Motor neuron (in vitro differentiated cells): Measurements from ENCODE around the gene DUSP8. TPM values are rescaled to one million over a fixed set of nuclear protein-coding genes. Genes with fewer than 3 reads are reported as not detected.
A peak's percentile ranks its signal among the peaks of the same experiment; 100 is the strongest.

Source experiments
- ATAC-seq, 8 experiments: fragments of 200-7000 bp; cut with Tn5 transposase; replicated peaks in 6 of 8; 2 replicates each; pipeline ENCODE4 v1.8.0; 2021; ENCODE audit warnings: mild to moderate bottlenecking in 8 of 8, moderate library complexity in 8 of 8
- H3K27ac ChIP-seq, 2 donors: fragments of 250-450 bp; sonication (Bioruptor Pico); 2 replicates each; pipeline ENCODE4 v1.9.0; 2021; ENCODE audit warnings: antibody characterized with exemption in 2 of 2, mild to moderate bottlenecking in 2 of 2, moderate library complexity in 1 of 2
- H3K4me1 ChIP-seq, 2 donors: fragments of 250-450 bp; sonication (Bioruptor Pico); replicated peaks in 1 of 2; 2 replicates each; pipeline ENCODE4 v1.6.1; 2021; ENCODE audit warnings: antibody characterized with exemption in 2 of 2, mild to moderate bottlenecking in 2 of 2, moderate library complexity in 1 of 2
- H3K4me3 ChIP-seq, 5 donors: fragments of 250-450 bp; sonication (Bioruptor Pico); 2 replicates each; pipeline ENCODE4 v1.9.0; 2021; ENCODE audit warnings: antibody characterized with exemption in 5 of 5, mild to moderate bottlenecking in 5 of 5, moderate library complexity in 4 of 5
- WGBS, 10 experiments: fragments of 450-650 bp; shearing (Covaris generic); methylation state at CpG; one replicate each; pipeline ENCODE4 v1.0.0; 2022; 5-methylcytosine and 5-hydroxymethylcytosine counted together
- in situ Hi-C, 9 experiments: fragments of 400-800 bp; cut with MboI; loops; one replicate each; pipeline ENCODE4 v1.15.0; 2021; ENCODE audit warnings: low sequenced_read_pairs in 9 of 9, low pct_unique_long_range_greater_than_20kb in 2 of 9; ENCODE audit not compliant: unreplicated experiment in 9 of 9
- total RNA-seq, 8 experiments: library from RNA; unstranded; fragments of 300-600 nt; gene quantifications; 2 replicates each; pipeline versions ENCODE4 v1.2.3 to v1.2.4, GENCODE V29; 2022

Gene DUSP8
- total RNA-seq, 8 experiments from 2014 or later, result 0.87 to 17.2 (median 7.9) TPM

DNA sequence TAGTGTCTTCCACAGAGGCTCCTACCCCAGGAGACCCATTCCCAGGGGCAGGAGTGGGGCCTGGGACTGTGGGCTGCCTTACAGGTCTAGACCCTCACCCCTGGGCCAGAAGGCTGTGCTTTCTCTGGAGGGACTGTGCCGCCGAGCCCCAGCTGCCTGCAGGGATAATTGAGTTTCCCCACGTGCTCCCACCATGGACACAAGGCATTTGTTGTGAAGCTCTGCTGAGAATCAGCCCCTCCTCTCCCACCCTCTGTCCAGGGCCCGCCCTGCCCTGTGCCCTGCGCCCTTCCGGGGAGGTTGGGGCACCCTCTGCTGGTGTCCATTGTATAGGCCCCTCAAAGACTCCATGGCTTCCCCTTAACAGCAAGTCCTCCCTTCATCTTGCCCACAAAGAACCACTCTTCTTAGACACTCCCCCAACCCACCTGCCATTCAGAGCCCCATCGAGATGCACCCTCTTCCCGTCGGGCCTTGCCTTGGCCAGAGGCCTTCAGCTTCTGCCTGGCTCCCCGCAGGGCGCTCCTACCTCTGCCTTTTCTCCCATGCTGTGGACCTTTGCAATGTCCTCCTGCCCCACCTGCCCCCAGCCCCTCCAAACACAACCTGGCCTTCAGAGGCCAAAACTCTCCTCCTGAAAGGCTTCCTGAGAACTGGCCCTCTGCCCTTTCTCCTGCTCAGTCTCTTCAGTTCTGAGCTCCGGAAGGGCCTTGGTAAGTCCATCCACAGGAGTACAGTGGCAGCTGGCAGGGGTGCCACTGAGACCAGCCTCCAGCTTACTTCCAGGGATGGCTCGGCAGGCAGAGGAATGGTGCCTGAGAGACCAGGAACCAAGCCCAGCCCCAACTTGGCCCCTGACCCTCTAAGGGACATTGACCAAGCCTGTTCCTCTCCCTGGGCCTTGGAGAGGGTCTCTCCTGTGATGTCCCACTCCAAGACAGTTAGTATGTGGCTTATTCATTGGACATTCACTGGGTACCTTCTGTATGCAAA, 22.4 kb downstream of the DUSP8 start:
- Histone ChIP-seq H3K27ac (no peak overlapping the region), H3K4me3 (no peak overlapping the region), H3K4me1 (peaks cover 26 to 46% of the 10 kb centered on the region in 2 donors)
- in situ Hi-C loops, result no loop called here
- WGBS, 10 experiments, result 40 to 80% (median 70%) methylated on average over 1 to 3 of the region's 13 CpGs; no CpG with 5 or more reads in 6 of the 10 experiments
- ATAC-seq, result no peak

DNA sequence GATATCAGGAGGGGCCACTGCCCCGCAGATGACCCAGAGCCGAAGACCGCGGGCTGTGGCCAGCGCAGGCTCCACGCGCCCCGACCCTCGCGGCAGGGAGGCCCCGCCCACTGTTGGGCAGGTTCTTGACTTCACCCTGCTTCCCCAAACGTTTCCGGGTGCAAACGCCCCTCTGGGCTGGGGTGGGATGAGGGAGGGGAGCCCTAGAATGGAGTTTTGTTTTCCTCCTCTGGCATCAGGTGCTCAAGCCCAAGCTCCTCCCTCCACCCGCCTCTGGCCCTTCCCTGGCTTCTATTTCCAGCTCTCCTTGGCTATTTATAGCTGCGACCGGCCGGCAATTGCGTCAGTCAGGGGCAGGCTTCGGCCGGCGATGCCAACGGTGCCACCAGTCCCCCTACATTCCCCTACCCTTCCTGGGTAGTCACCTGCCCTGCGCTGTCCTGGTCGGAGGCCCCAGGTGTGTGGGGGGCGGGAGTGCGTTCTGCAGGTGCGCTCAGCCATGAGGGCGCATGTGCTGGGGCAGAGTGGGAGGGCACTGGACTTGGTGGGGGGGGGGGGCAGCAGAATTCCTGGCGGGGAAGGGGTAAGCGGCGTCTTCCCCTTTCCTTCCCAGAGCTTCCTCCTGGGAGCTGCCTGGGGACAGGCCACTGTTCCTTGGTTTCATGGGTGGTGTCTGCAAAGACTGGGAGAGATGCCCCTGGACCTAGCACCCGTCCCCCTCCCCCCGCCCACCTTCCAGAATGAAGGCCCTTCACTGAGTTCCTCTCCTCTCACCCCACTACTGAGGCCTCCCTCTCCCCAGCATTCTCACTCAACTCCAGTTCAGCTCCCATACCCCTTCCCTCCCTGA, 23.6 kb downstream of the DUSP8 start:
- H3K27ac ChIP-seq, result peak overlapping the region in 1 of 2 donors; percentile 80
- in situ Hi-C loops, result no loop called here
- peak overlapping the region in 3 of 5 donors; percentile 1 to 45 (median 40) for H3K4me3 ChIP-seq
- no CpG with 5 or more reads among the region's 34 CpGs for WGBS, 10 experiments
- H3K4me1 ChIP-seq, result peaks cover 26 to 35% of the 10 kb centered on the region in 2 donors
- ATAC-seq, result peak; percentile 20 to 67 (median 54)

DNA sequence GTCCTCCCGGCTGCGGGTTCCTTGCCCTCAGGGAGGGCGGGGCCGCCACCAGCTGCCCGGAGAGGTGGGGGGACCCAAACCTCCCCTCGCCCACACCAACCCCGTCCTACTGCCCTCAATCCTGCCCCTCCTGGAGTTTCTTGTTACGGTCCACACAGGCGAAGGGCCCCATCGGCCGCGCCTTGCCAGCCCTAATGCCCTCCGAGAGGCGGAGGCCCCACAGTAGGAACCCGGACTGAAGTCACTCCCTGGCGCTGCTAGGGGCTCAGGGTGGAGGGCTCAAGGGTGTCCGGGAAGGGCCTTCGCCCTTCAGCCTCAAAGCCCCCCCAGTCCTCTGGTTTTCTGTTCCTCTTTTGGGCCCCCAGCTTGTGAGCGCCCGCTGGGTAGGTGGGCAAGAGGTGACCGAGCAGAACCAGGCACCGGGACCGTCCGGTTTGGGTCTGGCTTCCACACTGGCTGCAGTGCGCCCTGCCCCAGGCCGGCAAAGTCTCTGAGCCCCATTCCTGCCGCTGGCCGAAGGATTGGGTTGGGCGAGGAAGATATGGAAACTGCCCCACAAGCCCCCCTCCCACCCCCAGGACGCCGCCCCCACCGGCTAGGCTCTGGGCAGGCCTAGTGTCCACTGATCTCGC, 24.5 kb downstream of the DUSP8 start:
- in situ Hi-C loops, result no loop called here
- H3K4me1 ChIP-seq, result peaks cover 24 to 28% of the 10 kb centered on the region in 2 donors
- WGBS, 10 experiments, result 50% methylated on average over 2 of the region's 33 CpGs; no CpG with 5 or more reads in 9 of the 10 experiments
- ATAC-seq, result peak in 5 of 8 experiments; percentile 2 to 13 (median 2)
- H3K4me3 ChIP-seq, result peak overlapping the region; percentile 31 to 45 (median 37)
- H3K27ac ChIP-seq, result peak overlapping the region in 1 of 2 donors; percentile 80

DNA sequence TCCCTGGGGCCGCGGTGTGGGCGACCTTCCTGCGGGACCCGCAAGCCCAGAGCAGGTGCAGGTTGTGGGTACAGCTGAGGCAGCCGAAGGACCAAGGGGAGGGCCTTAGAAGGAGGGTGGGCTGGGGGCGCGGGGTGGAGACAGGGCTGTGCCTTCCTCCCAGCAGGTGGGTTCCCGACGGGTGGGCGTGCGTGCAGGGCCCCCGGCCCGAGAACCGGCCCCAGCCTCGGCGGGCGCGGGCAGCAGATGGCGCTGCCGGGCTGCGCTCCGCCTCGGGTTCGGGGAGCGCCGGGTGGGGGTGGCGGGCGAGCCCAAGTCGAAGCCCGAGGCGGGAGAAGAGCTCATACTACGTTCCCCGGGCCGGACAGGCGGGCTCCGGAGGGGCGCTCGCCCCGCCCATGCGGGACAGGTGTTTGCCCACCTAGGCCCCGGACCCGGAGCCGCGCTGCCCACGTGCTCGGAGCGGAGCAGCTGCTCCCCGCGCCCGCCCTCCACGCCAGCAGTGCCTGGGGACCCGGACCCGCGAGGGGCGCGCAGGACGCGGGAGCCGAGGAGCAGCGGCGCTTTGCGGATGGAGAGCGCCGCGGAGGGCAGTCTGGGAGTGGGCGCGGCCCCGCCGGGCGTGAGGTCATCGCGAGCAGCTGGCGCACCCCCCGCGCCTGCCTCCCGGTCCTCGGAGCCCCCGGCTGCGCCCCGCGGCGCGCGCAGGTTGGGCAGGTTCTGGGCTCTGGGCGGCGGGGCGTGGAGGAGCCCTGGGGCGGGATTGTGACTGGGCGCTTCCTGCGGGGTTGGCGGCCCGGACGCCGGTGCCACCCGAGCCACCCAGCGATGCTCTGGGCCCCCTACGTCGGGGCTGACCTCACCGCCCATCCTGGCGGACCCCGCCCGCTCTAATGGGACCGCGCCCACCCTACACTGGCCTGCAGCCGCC, 25.3 kb downstream of the DUSP8 start:
- peak; percentile 69 to 78 (median 74) for ATAC-seq
- peak overlapping the region in 1 of 2 donors; percentile 80 for H3K27ac ChIP-seq
- peaks cover 21 to 23% of the 10 kb centered on the region in 2 donors for H3K4me1 ChIP-seq
- in situ Hi-C loops, result no loop called here
- peak overlapping the region; percentile 31 to 45 (median 37) for H3K4me3 ChIP-seq
- WGBS, 10 experiments, result 0% methylated on average over 1 of the region's 106 CpGs; no CpG with 5 or more reads in 9 of the 10 experiments

DNA sequence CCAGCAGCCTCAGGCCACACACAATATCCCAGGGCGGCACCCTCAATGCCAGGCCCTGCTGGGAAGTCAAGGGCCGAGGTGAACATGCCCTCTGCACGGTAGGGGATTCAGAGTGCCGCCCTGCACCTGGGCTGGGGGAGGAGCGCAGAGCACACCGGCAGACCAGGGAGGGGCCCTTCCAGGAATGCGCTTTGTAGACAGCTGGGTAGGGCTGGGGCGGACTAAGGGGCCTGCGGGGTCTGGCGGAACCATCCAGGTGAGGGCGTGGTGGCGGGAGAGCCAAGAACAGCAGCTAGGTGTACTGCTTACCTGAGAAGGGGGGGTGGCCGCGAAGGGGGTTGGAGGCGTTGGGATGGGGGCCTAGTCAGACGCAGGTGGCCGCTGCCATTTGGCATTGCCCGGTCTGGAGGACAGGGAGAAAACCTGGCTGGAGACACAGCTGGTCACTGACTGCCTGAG, 26.0 kb downstream of the DUSP8 start:
- Histone ChIP-seq H3K4me3 (peak overlapping the region in 1 of 5 donors; percentile 45), H3K27ac (no peak overlapping the region), H3K4me1 (peaks cover 21 to 23% of the 10 kb centered on the region in 2 donors)
- in situ Hi-C loops, result no loop called here
- 0% methylated on average over 2 of the region's 18 CpGs; no CpG with 5 or more reads in 9 of the 10 experiments for WGBS, 10 experiments
- no peak for ATAC-seq

DNA sequence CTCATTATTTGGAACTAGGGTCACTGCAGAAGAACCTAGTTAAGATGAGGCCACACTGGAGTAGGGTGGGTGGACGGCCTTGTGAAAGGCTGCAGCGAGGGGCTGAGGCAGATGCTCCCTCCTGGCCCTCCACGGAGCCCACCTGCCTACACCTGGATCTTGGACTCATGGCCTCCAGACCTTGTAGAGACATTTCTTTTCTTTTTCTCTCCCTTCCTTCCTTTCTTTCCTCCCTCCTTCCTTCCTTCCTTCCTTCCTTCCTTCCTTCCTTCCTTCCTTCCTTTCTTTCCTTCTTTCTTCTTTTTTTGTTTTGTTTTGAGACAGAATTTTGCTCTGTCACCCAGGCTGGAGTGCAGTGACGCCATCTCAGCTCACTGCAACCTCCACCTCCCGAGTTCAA, 26.6 kb downstream of the DUSP8 start:
- in situ Hi-C loops, result no loop called here
- H3K4me3 ChIP-seq, result no peak overlapping the region
- ATAC-seq, result no peak
- peaks cover 21 to 23% of the 10 kb centered on the region in 2 donors for H3K4me1 ChIP-seq
- H3K27ac ChIP-seq, result no peak overlapping the region
- WGBS, 10 experiments, result 15 to 43% (median 20%) methylated on average over 1 to 5 of the region's 5 CpGs; no CpG with 5 or more reads in 6 of the 10 experiments

GRCh38 chr11:1544536-1544935, 27.5 kb downstream of the DUSP8 start:
- no peak for ATAC-seq
- Histone ChIP-seq H3K27ac (no peak overlapping the region), H3K4me3 (no peak overlapping the region), H3K4me1 (peaks cover 21 to 23% of the 10 kb centered on the region in 2 donors)
- 80% methylated on average over 1 of the region's 6 CpGs; no CpG with 5 or more reads in 9 of the 10 experiments for WGBS, 10 experiments
- in situ Hi-C loops, result no loop called here

DNA sequence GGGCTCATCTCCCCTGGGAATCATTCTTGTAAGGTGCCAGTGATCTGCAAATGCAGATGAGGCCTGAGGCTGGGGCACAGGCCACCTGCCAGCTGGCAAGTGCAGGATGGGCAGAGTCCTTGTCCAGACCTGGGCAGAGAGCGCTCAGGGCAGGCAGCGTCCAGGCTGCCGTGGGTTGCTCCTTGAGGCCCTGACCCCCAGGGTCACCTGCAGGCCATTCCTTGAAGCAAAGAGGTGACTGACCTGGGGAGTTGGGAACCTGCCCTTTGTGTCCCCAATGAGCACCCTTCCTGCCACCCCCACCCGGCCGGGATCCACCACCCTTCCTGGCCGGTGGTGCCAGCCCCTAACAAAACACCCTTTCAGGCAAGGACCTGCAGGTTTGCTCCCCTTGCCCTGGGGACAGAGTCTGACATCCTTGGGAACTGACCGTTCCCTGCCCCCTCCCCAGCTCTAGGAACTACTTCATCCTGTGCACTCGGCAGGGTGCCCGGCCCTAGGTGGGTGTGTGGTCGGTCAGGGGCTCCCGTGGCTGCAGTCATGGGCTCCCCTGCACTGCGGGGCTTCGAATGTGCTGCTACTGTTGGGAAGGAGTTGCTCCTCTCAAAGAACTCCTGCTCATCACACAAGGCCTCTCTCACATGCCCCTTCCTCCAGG, 28.3 kb downstream of the DUSP8 start:
- Histone ChIP-seq H3K27ac (no peak overlapping the region), H3K4me3 (no peak overlapping the region), H3K4me1 (peaks cover 15 to 18% of the 10 kb centered on the region in 2 donors)
- in situ Hi-C loops, result no loop called here
- no peak for ATAC-seq
- 0 to 92% (median 27%) methylated on average over 1 to 3 of the region's 13 CpGs; no CpG with 5 or more reads in 3 of the 10 experiments for WGBS, 10 experiments

DNA sequence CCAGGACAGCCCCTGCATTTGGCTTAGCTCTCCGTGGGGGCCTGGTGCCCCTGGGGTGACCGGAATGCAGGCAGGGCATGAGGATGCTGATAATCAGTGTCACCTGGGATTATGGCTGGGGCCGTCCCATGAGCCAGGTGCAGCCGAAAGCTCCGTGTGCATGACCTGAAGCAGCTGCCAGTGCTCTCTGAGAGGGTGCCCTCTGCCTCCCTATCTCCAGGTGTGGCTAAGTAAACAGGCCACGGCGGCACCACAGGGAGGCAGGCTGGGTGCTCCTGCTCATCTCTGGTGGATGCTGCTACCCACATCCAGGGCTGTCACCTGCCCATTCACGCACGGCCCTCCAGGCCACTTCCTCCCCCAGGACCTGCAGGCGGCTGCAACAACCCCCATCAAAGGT, 29.8 kb downstream of the DUSP8 start:
- H3K4me3 ChIP-seq, result no peak overlapping the region
- H3K4me1 ChIP-seq, result peaks cover under 1 to 3% of the 10 kb centered on the region in 2 donors
- in situ Hi-C loops, result no loop called here
- WGBS, 10 experiments, result 50 to 59% methylated on average over 2 to 4 of the region's 10 CpGs; no CpG with 5 or more reads in 8 of the 10 experiments
- ATAC-seq, result no peak
- no peak overlapping the region for H3K27ac ChIP-seq

- in situ Hi-C loops, result no loop called here
- Histone ChIP-seq H3K4me1 (no peaks in the 10 kb centered on the region), H3K27ac (no peak overlapping the region), H3K4me3 (no peak overlapping the region)
- ATAC-seq, result peak in 5 of 8 experiments; percentile 24 to 59 (median 57)
- 0 to 84% (median 68%) methylated on average over 1 to 5 of the region's 22 CpGs; no CpG with 5 or more reads in 7 of the 10 experiments for WGBS, 10 experiments
Measured at GRCh38 chr11:1541474-1542204, 30.4 kb downstream of the DUSP8 start.

GRCh38 chr11:1540074-1540473, 32.0 kb downstream of the DUSP8 start:
- ATAC-seq, result no peak
- in situ Hi-C loops, result no loop called here

More at GRCh38 chr11:1540074-1540473, 32.0 kb downstream of the DUSP8 start:
- Histone ChIP-seq H3K4me3 (no peak overlapping the region), H3K27ac (no peak overlapping the region), H3K4me1 (no peaks in the 10 kb centered on the region)
- WGBS, 10 experiments, result 60 to 95% (median 76%) methylated on average over 1 to 6 of the region's 6 CpGs; no CpG with 5 or more reads in 2 of the 10 experiments
